Testis (tissue), 3 donors: ENCODE data around the gene ADAMTS7. TPM values are rescaled to one million over a fixed set of nuclear protein-coding genes. Genes with fewer than 3 reads are reported as not detected.
A peak's percentile ranks its signal among the peaks of the same experiment; 100 is the strongest.

Experiments used
- DNase-seq: peaks from one replicate; pipeline ENCODE4 v3.0.0-alpha.2; 2019
- H3K27ac ChIP-seq, 2 donors: fragments of 200-600 bp; sonication (generic); one replicate each; pipeline ENCODE4 v1.5.1; 2019
- H3K27me3 ChIP-seq: fragments of 200-600 bp; sonication (generic); one replicate; pipeline ENCODE4 v1.5.1; 2019
- H3K36me3 ChIP-seq: fragments of 200-600 bp; sonication (generic); one replicate; pipeline ENCODE4 v1.5.1; 2017; ENCODE audit warnings: low read depth; ENCODE audit errors: missing control alignments
- H3K4me1 ChIP-seq: fragments of 200-600 bp; sonication (generic); one replicate; pipeline ENCODE4 v1.5.1; 2019
- H3K4me3 ChIP-seq, 2 donors: fragments of 200-600 bp; sonication (generic); one replicate each; pipeline ENCODE4 v1.5.1; 2017 to 2019
- H3K9me3 ChIP-seq: fragments of 200-600 bp; sonication (generic); one replicate; pipeline ENCODE4 v1.5.1; 2017
- CTCF ChIP-seq, 3 experiments: fragments of 450-650 bp in 2 of 3; fragments of 200-600 bp in 1 of 3; sonication (generic) in 1 of 3; IDR thresholded peaks; one replicate each; pipeline ENCODE4 v1.5.1; 2016 to 2019; ENCODE audit warnings: antibody characterized with exemption in 3 of 3, mild to moderate bottlenecking in 2 of 3, moderate library complexity in 1 of 3
- POLR2A ChIP-seq: fragments of 450-650 bp; IDR thresholded peaks from one replicate; pipeline ENCODE4 v1.6.1; 2017; ENCODE audit warnings: antibody characterized with exemption, mild to moderate bottlenecking, moderate library complexity
- WGBS, 2 donors: methylation state at CpG; one replicate each; pipeline ENCODE4 v1.1.5; 2018; 5-methylcytosine and 5-hydroxymethylcytosine counted together
- intact Hi-C: fragments of 100-400 bp; cut with DNase I; formaldehyde crosslinking; loops from one replicate; pipeline ENCODE4 v1.15.1; 2023; ENCODE audit warnings: low total_unique reads
- polyA plus RNA-seq: library from polyadenylated mRNA; stranded (reverse); fragments of 350-450 nt; fragmentation: Illumina TruSeq; extraction: RNeasy Lipid Tissue Mini Kit (QIAGEN cat#74804); gene quantifications from one replicate; pipeline ENCODE4 v1.2.3, GENCODE V29; 2014; ENCODE audit warnings: low read depth, low replicate concordance; ENCODE audit not compliant: insufficient read depth
- total RNA-seq, 2 donors: library from RNA; depleted of rRNA; stranded (reverse); fragments of >200 nt; gene quantifications; one replicate each; pipeline ENCODE4 v1.2.3, GENCODE V29; 2016

ADAMTS7 gene
- total and polyA plus RNA-seq, 3 donors from 2014 or later, result 5.7 to 11.9 (median 11.6) TPM

- Histone ChIP-seq H3K36me3 (no peaks in the 10 kb centered on the region), H3K4me1 (no peaks in the 10 kb centered on the region), H3K27ac (no peak overlapping the region), H3K27me3 (no peaks in the 10 kb centered on the region), H3K4me3 (no peak overlapping the region), H3K9me3 (no peaks in the 10 kb centered on the region)
- no peak for DNase-seq
- 93 to 94% methylated on average over 7 to 8 of the region's 8 CpGs for WGBS, 2 donors
- intact Hi-C loops, result no loop called here
- no peak for TF ChIP-seq POLR2A
- TF ChIP-seq CTCF (IDR thresholded peaks at IDR 0.05), result no peak
Measured at GRCh38 chr15:78837543-78837942, 26.3 kb upstream of the ADAMTS7 start.

- TF ChIP-seq CTCF (IDR thresholded peaks at IDR 0.05) (no peak), POLR2A (no peak)
- no peaks in the 10 kb centered on the region for H3K9me3 ChIP-seq
- H3K36me3 ChIP-seq, result no peaks in the 10 kb centered on the region
- 61 to 62% methylated on average over 2 of the region's 2 CpGs for WGBS, 2 donors
- no peak overlapping the region for H3K4me3 ChIP-seq
- DNase-seq, result no peak
- no peaks in the 10 kb centered on the region for H3K4me1 ChIP-seq
- intact Hi-C loops, result no loop called here
- no peaks in the 10 kb centered on the region for H3K27me3 ChIP-seq
- H3K27ac ChIP-seq, result no peak overlapping the region
Measured at GRCh38 chr15:78837131-78837530, 25.9 kb upstream of the ADAMTS7 start.

GRCh38 chr15:78836333-78836732 is 25.1 kb upstream of the ADAMTS7 start:
- TF ChIP-seq POLR2A (no peak), CTCF (IDR thresholded peaks at IDR 0.05) (no peak)
- H3K27me3 ChIP-seq, result no peaks in the 10 kb centered on the region
- 65 to 89% methylated on average over 1 of the region's 1 CpG for WGBS, 2 donors
- no peaks in the 10 kb centered on the region for H3K4me1 ChIP-seq
- no peak overlapping the region for H3K4me3 ChIP-seq
- intact Hi-C loops, result no loop called here
- no peaks in the 10 kb centered on the region for H3K9me3 ChIP-seq
- DNase-seq, result no peak
- no peaks in the 10 kb centered on the region for H3K36me3 ChIP-seq
- no peak overlapping the region for H3K27ac ChIP-seq

- intact Hi-C loops, result no loop called here
- H3K36me3 ChIP-seq, result no peaks in the 10 kb centered on the region
- H3K4me3 ChIP-seq, result peak overlapping the region in 1 of 2 donors; percentile 14
- H3K27ac ChIP-seq, result no peak overlapping the region
- no peak for DNase-seq
- no peaks in the 10 kb centered on the region for H3K27me3 ChIP-seq
- WGBS, 2 donors, result 53 to 72% methylated on average over 26 to 73 of the region's 73 CpGs
- no peaks in the 10 kb centered on the region for H3K4me1 ChIP-seq
- no peaks in the 10 kb centered on the region for H3K9me3 ChIP-seq
- TF ChIP-seq POLR2A (no peak), CTCF (IDR thresholded peaks at IDR 0.05) (no peak)
Measured at GRCh38 chr15:78831229-78832207, 20.3 kb upstream of the ADAMTS7 start.
